Esophagus squamous epithelium (tissue), 4 donors: ENCODE data around the gene NR0B2.

Experiments
- POLR2A ChIP-seq, 4 donors: fragments of 450-650 bp; IDR thresholded peaks; one replicate each; pipeline ENCODE4 v1.6.1; 2017; ENCODE audit warnings: antibody characterized with exemption in 4 of 4, mild to moderate bottlenecking in 4 of 4, moderate library complexity in 3 of 4
- TF ChIP-seq, protein P1 (sequence below), 6 experiments: fragments of 450-650 bp in 4 of 6; fragments of 200-600 bp in 2 of 6; sonication (generic) in 2 of 6; IDR thresholded peaks; one replicate each; pipeline ENCODE4 v1.5.1; 2016 to 2019; ENCODE audit warnings: antibody characterized with exemption in 6 of 6, mild to moderate bottlenecking in 4 of 6, moderate library complexity in 4 of 6

DNA sequence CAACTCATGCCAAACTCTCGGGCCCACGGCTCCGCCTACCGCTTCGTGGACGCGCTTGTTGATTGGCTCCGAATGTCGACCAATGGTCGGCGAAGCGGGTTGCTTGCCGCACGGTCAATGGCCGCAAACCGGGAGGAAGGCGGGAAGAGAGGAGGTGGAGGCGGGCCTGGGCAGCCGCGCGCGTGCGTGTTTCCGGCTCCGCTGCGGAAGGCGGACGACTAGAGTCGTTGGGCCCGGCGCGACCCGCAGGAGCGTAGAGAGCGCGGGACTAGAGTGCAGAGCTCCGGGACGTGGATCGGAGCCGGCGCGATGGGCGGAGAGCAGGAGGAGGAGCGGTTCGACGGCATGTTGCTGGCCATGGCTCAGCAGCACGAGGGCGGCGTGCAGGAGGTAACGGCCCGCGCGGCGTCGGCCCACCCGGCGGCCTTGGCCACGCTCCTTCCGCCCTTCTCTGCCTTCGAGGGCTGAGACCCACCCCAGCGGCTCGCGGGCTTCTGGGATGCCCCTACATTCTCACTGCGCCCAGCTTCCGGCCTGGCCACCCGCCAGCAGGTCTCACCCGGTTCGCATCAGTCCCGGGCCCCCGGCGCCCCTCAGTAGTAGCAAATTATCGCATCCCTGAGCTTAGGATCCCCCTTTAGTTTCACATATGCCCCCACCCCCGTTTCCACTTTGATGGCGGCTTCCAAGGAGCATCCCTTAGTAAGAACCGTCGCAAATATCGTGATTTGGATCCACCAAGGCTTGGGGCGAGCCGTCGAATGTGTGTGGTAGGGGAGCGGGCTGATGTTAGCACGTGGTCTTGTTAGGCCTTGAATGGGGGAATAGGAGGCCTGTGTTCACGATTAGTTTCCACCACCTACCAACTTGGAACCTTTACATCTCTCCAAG is 8.0 kb upstream of the NR0B2 start, which contains the start of gene NUDC:
- TF ChIP-seq, protein P1, sequence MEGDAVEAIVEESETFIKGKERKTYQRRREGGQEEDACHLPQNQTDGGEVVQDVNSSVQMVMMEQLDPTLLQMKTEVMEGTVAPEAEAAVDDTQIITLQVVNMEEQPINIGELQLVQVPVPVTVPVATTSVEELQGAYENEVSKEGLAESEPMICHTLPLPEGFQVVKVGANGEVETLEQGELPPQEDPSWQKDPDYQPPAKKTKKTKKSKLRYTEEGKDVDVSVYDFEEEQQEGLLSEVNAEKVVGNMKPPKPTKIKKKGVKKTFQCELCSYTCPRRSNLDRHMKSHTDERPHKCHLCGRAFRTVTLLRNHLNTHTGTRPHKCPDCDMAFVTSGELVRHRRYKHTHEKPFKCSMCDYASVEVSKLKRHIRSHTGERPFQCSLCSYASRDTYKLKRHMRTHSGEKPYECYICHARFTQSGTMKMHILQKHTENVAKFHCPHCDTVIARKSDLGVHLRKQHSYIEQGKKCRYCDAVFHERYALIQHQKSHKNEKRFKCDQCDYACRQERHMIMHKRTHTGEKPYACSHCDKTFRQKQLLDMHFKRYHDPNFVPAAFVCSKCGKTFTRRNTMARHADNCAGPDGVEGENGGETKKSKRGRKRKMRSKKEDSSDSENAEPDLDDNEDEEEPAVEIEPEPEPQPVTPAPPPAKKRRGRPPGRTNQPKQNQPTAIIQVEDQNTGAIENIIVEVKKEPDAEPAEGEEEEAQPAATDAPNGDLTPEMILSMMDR (IDR thresholded peaks at IDR 0.05), result no peak
- peak in 3 of 4 donors; percentile 66 to 91 (median 88) for TF ChIP-seq POLR2A (IDR thresholded peaks at IDR 0.05)
